ENCODE measurements around the gene FOXN1.

FOXN1 gene

GRCh38 chr17:28582513-28582912 lies 76.4 kb downstream of the FOXN1 start:
- TF ChIP-seq MYC (IDR thresholded peaks at IDR 0.05; ENCODE audit: low read depth, low read length): no peak
- no peak for TF ChIP-seq MAX (IDR thresholded peaks at IDR 0.05; ENCODE audit: low read depth, low read length)
- no peak for TF ChIP-seq POLR2A (IDR thresholded peaks at IDR 0.05; ENCODE audit: extremely low read depth, insufficient read length)
- TF ChIP-seq CTCF (IDR thresholded peaks at IDR 0.05; ENCODE audit: low read depth, low read length): no peak
- H3K4me3 ChIP-seq (ENCODE audit: low read depth, low read length): no peak overlapping the region

GRCh38 chr17:28584434-28584833 lies 78.3 kb downstream of the FOXN1 start:
- no peak for TF ChIP-seq POLR2A (IDR thresholded peaks at IDR 0.05; ENCODE audit: extremely low read depth, insufficient read length)
- TF ChIP-seq CTCF (IDR thresholded peaks at IDR 0.05; ENCODE audit: low read depth, low read length): no peak
- no peak for TF ChIP-seq MYC (IDR thresholded peaks at IDR 0.05; ENCODE audit: low read depth, low read length)
- no peak for TF ChIP-seq MAX (IDR thresholded peaks at IDR 0.05; ENCODE audit: low read depth, low read length)
- no peak for DNase-seq (ENCODE audit: low read depth)
- H3K4me3 ChIP-seq (ENCODE audit: low read depth, low read length): no peak overlapping the region

More at GRCh38 chr17:28582513-28582912, 76.4 kb downstream of the FOXN1 start:
- DNase-seq (ENCODE audit: low read depth): no peak

- DNase-seq (ENCODE audit: low read depth): no peak
Observed at GRCh38 chr17:28585851-28586250, 79.7 kb downstream of the FOXN1 start.

More at GRCh38 chr17:28585851-28586250, 79.7 kb downstream of the FOXN1 start:
- TF ChIP-seq POLR2A (IDR thresholded peaks at IDR 0.05; ENCODE audit: extremely low read depth, insufficient read length) (no peak), CTCF (IDR thresholded peaks at IDR 0.05; ENCODE audit: low read depth, low read length) (no peak), MAX (IDR thresholded peaks at IDR 0.05; ENCODE audit: low read depth, low read length) (no peak), MYC (IDR thresholded peaks at IDR 0.05; ENCODE audit: low read depth, low read length) (no peak)
- no peak overlapping the region for H3K4me3 ChIP-seq (ENCODE audit: low read depth, low read length)

All from NB4 (cell line).